HEK293 (cell line): ENCODE measurements around the gene NCLN.

Source experiments
- CTCF ChIA-PET: fragments of 350-600 bp; formaldehyde crosslinking; extraction: SDS; loops from one replicate; lab custom pipeline; 2021; ENCODE audit warnings: antibody characterized with exemption; lab: Yijun Ruan, JAX
- POLR2A ChIA-PET: fragments of 300-600 bp; formaldehyde crosslinking; extraction: SDS; loops from one replicate; lab custom pipeline; 2020; ENCODE audit warnings: antibody characterized with exemption, inconsistent platforms; lab: Yijun Ruan, JAX
- H3K27ac ChIP-seq: fragments of 200-500 bp; sonication (Bioruptor generic); 2 replicates; pipeline ENCODE4 v1.5.1; 2014; ENCODE audit warnings: low read depth, low read length, control low read depth, inconsistent platforms; ENCODE audit errors: extremely low read depth
- H3K36me3 ChIP-seq, 2 experiments: fragments of 200-500 bp in 1 of 2; sonication (Bioruptor generic) in 1 of 2; 1 replicate in 1 of 2; 2 replicates in 1 of 2; pipeline ENCODE4 v1.5.1; 2014 to 2017; ENCODE audit warnings: inconsistent platforms in 2 of 2, low read length in 2 of 2; ENCODE audit not compliant: control insufficient read depth in 2 of 2, insufficient read depth in 1 of 2
- H3K4me1 ChIP-seq: fragments of 200-500 bp; sonication (Bioruptor generic); 2 replicates; pipeline ENCODE4 v1.5.1; 2014; ENCODE audit warnings: mild to moderate bottlenecking, low read length, inconsistent platforms; ENCODE audit not compliant: control insufficient read depth, insufficient read depth
- H3K4me3 ChIP-seq: 2 replicates; pipeline ENCODE4 v1.5.1; 2011; ENCODE audit warnings: low read depth, mild to moderate bottlenecking, control low read depth, low read length, moderate library complexity
- H3K9me3 ChIP-seq: fragments of 200-500 bp; sonication (Bioruptor generic); 2 replicates; pipeline ENCODE4 v1.5.1; 2014; ENCODE audit warnings: low read depth, low read length, inconsistent platforms; ENCODE audit not compliant: control insufficient read depth, insufficient read depth
- BCL11B ChIP-seq: fragments of 450-650 bp; formaldehyde crosslinking; IDR thresholded peaks from 2 replicates; pipeline ENCODE4 v1.5.1; 2016; ENCODE audit warnings: low read depth, missing biosample characterization, missing genetic modification characterization
- YY2 ChIP-seq: fragments of 450-650 bp; formaldehyde crosslinking; IDR thresholded peaks from 2 replicates; pipeline ENCODE4 v1.5.1; 2016; ENCODE audit warnings: missing biosample characterization, missing genetic modification characterization
- ZEB2 ChIP-seq: fragments of 450-650 bp; formaldehyde crosslinking; IDR thresholded peaks from 2 replicates; pipeline ENCODE4 v1.5.1; 2016; ENCODE audit warnings: missing biosample characterization, missing genetic modification characterization
- ZNF10 ChIP-seq: fragments of 450-650 bp; formaldehyde crosslinking; IDR thresholded peaks from 2 replicates; pipeline ENCODE4 v1.5.1; 2017; ENCODE audit warnings: missing biosample characterization, missing genetic modification characterization
- ZNF16 ChIP-seq: fragments of 450-650 bp; formaldehyde crosslinking; IDR thresholded peaks from 2 replicates; pipeline ENCODE4 v1.5.1; 2016; ENCODE audit warnings: low read depth, missing biosample characterization, missing genetic modification characterization
- ZNF548 ChIP-seq: fragments of 450-650 bp; formaldehyde crosslinking; IDR thresholded peaks from 2 replicates; pipeline ENCODE4 v1.5.1; 2016; ENCODE audit warnings: missing biosample characterization, missing genetic modification characterization
- ZNF629 ChIP-seq: fragments of 450-650 bp; formaldehyde crosslinking; IDR thresholded peaks from 2 replicates; pipeline ENCODE4 v1.5.1; 2017; ENCODE audit warnings: missing biosample characterization, missing genetic modification characterization
- ZNF777 ChIP-seq: fragments of 450-650 bp; formaldehyde crosslinking; IDR thresholded peaks from 2 replicates; pipeline ENCODE4 v1.5.1; 2017; ENCODE audit warnings: missing biosample characterization, missing genetic modification characterization, borderline replicate concordance
- TF ChIP-seq, protein P1 (sequence below): fragments of 450-650 bp; formaldehyde crosslinking; IDR thresholded peaks from 2 replicates; pipeline ENCODE4 v1.5.1; 2016; ENCODE audit warnings: missing biosample characterization, missing genetic modification characterization
- TF ChIP-seq, protein P2 (sequence below): fragments of 450-650 bp; formaldehyde crosslinking; conservative IDR thresholded peaks from 2 replicates; pipeline ENCODE4 v1.5.1; 2016; ENCODE audit warnings: low read depth, missing biosample characterization, missing genetic modification characterization
- TF ChIP-seq, protein P3 (sequence below): fragments of 450-650 bp; formaldehyde crosslinking; IDR thresholded peaks from 2 replicates; pipeline ENCODE4 v1.5.1; 2016; ENCODE audit warnings: missing biosample characterization, missing genetic modification characterization
- TF ChIP-seq, protein P4 (sequence below): fragments of 450-650 bp; formaldehyde crosslinking; IDR thresholded peaks from 2 replicates; pipeline ENCODE4 v1.5.1; 2016; ENCODE audit warnings: missing biosample characterization, missing genetic modification characterization
- TF ChIP-seq, protein P5 (sequence below): fragments of 450-650 bp; formaldehyde crosslinking; IDR thresholded peaks from 2 replicates; pipeline ENCODE4 v1.5.1; 2016; ENCODE audit warnings: missing biosample characterization, missing genetic modification characterization
- TF ChIP-seq, protein P6 (sequence below): fragments of 450-650 bp; formaldehyde crosslinking; IDR thresholded peaks from 2 replicates; pipeline ENCODE4 v1.5.1; 2017; ENCODE audit warnings: missing biosample characterization, missing genetic modification characterization

NCLN gene

DNA sequence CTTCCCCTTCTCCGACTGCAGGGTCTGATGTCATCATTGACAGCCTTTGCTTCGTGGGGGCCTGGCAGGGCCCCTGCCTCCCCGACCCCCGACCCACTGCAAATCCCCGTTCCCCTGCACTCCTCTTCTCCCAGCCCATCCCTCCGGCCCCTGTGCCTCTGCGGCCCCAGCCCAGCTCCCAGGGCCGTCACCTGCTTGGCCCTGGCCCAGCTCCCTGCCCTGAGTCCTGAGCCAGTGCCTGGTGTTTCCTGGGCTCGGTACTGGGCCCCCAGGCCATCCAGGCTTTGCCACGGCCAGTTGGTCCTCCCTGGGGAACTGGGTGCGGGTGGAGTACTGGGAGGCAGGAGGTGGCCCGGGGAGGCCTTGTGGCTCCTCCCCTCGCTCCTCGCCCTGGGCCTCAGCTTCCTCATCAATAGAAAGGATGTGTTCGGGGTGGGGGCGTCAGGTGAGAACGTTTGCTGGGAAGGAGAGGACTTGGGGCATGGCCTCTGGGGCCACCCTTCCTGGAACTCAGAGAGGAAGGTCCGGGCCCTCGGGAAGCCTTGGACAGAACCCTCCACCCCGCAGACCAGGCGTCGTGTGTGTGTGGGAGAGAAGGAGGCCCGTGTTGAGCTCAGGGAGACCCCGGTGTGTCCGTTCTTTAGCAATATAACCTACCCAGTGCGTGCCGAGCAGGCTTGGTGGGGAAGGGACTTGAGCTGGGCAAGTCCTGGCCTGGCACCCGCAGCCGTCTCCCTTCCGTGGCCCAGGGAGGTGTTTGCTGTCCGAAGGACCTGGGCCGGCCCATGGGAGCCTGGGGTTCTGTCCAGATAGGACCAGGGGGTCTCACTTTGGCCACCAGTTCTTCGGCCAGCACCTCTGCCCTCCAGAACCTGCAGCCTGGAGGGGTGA, 22.8 kb downstream of the NCLN start:
- POLR2A ChIA-PET = no interaction called here
- Histone ChIP-seq H3K9me3 (no peaks in the 10 kb centered on the region), H3K4me1 (no peaks in the 10 kb centered on the region), H3K36me3 (peaks cover 7 to 55% of the 10 kb centered on the region in 2 experiments; a peak in 2 of 3 replicates), H3K27ac (no peak overlapping the region), H3K4me3 (no peak overlapping the region)
- TF ChIP-seq ZNF548 = no peak
- 0 out of 2 replicates have a peak, but pooled peaks have one; percentile 36 for TF ChIP-seq ZNF10
- CTCF ChIA-PET = interaction anchor here (0.7 to 2.2 kb wide), 3 partner anchors 80 to 258 kb away, joined by 3 to 13 read pairs (median 3); no protein-coding TSS in a partner anchor

DNA sequence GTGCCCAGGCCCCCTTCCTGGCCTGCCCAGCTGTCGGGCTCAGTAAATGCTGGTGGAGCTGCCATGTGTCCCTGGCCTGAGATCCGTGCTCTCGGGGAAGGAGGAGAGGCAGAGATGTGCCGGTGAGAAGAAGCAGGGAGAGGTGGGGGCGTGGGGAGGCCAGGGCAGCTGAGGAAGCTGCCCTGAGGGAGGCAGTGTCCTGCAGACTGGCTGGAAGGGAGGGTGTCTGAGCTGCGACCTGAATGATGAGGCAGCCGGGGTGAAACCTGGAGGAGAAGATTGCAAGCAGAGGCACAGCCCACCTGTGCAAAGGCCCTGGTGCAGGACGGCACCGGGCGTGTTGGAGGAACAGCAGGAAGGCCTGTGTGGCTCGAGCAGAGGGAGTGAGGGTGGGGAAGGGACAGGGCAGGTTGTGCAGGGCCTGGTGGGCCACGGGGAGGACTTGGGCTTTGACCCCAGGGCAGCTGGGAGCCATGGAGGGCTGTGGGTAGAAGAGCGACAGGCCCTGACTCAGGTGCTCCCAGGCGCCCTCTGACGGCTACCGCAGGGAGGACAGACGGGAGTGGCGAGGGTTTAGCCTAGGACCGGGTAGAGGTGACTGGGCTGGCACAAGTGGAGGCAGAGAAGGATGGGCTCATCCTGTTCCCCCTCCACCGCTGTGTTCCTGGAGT, 24.8 kb downstream of the NCLN start:
- POLR2A ChIA-PET = interaction anchor here (0.6 kb wide), 1 partner anchor 27 kb away, joined by 5 read pairs; no protein-coding TSS in a partner anchor
- no peaks in the 10 kb centered on the region for H3K9me3 ChIP-seq
- no peaks in the 10 kb centered on the region for H3K4me1 ChIP-seq
- CTCF ChIA-PET = interaction anchor here (0.6 to 2.7 kb wide), 6 partner anchors 14 to 1779 kb away, joined by 3 to 13 read pairs (median 4); partner anchors contain the start of genes CELF5 and ZNF57
- peaks cover 7 to 35% of the 10 kb centered on the region in 2 experiments; a peak in 2 of 3 replicates for H3K36me3 ChIP-seq
- no peak overlapping the region for H3K4me3 ChIP-seq
- no peak overlapping the region for H3K27ac ChIP-seq
- peak; percentile 99 for TF ChIP-seq ZNF16 (tag by site-specific recombination)
- TF ChIP-seq, protein P1, sequence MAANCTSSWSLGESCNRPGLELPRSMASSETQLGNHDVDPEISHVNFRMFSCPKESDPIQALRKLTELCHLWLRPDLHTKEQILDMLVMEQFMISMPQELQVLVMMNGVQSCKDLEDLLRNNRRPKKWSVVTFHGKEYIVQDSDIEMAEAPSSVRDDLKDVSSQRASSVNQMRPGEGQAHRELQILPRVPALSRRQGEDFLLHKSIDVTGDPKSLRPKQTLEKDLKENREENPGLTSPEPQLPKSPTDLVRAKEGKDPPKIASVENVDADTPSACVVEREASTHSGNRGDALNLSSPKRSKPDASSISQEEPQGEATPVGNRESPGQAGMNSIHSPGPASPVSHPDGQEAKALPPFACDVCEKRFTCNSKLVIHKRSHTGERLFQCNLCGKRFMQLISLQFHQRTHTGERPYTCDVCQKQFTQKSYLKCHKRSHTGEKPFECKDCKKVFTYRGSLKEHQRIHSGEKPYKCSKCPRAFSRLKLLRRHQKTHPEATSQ (tag by site-specific recombination) = 0 out of 2 replicates have a peak, but pooled peaks have one; percentile 79
- peak; percentile 42; the same call in 1 of the 2 replicates for TF ChIP-seq YY2 (tag by site-specific recombination)
- TF ChIP-seq, protein P2, sequence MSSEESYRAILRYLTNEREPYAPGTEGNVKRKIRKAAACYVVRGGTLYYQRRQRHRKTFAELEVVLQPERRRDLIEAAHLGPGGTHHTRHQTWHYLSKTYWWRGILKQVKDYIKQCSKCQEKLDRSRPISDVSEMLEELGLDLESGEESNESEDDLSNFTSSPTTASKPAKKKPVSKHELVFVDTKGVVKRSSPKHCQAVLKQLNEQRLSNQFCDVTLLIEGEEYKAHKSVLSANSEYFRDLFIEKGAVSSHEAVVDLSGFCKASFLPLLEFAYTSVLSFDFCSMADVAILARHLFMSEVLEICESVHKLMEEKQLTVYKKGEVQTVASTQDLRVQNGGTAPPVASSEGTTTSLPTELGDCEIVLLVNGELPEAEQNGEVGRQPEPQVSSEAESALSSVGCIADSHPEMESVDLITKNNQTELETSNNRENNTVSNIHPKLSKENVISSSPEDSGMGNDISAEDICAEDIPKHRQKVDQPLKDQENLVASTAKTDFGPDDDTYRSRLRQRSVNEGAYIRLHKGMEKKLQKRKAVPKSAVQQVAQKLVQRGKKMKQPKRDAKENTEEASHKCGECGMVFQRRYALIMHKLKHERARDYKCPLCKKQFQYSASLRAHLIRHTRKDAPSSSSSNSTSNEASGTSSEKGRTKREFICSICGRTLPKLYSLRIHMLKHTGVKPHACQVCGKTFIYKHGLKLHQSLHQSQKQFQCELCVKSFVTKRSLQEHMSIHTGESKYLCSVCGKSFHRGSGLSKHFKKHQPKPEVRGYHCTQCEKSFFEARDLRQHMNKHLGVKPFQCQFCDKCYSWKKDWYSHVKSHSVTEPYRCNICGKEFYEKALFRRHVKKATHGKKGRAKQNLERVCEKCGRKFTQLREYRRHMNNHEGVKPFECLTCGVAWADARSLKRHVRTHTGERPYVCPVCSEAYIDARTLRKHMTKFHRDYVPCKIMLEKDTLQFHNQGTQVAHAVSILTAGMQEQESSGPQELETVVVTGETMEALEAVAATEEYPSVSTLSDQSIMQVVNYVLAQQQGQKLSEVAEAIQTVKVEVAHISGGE = no peak
- TF ChIP-seq ZEB2 (tag by site-specific recombination) = 0 out of 2 replicates have a peak, but pooled peaks have one; percentile 19
- TF ChIP-seq, protein P3, sequence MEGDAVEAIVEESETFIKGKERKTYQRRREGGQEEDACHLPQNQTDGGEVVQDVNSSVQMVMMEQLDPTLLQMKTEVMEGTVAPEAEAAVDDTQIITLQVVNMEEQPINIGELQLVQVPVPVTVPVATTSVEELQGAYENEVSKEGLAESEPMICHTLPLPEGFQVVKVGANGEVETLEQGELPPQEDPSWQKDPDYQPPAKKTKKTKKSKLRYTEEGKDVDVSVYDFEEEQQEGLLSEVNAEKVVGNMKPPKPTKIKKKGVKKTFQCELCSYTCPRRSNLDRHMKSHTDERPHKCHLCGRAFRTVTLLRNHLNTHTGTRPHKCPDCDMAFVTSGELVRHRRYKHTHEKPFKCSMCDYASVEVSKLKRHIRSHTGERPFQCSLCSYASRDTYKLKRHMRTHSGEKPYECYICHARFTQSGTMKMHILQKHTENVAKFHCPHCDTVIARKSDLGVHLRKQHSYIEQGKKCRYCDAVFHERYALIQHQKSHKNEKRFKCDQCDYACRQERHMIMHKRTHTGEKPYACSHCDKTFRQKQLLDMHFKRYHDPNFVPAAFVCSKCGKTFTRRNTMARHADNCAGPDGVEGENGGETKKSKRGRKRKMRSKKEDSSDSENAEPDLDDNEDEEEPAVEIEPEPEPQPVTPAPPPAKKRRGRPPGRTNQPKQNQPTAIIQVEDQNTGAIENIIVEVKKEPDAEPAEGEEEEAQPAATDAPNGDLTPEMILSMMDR (tag by site-specific recombination) = peak; percentile 79
- TF ChIP-seq, protein P4, sequence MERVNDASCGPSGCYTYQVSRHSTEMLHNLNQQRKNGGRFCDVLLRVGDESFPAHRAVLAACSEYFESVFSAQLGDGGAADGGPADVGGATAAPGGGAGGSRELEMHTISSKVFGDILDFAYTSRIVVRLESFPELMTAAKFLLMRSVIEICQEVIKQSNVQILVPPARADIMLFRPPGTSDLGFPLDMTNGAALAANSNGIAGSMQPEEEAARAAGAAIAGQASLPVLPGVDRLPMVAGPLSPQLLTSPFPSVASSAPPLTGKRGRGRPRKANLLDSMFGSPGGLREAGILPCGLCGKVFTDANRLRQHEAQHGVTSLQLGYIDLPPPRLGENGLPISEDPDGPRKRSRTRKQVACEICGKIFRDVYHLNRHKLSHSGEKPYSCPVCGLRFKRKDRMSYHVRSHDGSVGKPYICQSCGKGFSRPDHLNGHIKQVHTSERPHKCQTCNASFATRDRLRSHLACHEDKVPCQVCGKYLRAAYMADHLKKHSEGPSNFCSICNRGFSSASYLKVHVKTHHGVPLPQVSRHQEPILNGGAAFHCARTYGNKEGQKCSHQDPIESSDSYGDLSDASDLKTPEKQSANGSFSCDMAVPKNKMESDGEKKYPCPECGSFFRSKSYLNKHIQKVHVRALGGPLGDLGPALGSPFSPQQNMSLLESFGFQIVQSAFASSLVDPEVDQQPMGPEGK (tag by site-specific recombination) = peak; percentile 48
- TF ChIP-seq, protein P5, sequence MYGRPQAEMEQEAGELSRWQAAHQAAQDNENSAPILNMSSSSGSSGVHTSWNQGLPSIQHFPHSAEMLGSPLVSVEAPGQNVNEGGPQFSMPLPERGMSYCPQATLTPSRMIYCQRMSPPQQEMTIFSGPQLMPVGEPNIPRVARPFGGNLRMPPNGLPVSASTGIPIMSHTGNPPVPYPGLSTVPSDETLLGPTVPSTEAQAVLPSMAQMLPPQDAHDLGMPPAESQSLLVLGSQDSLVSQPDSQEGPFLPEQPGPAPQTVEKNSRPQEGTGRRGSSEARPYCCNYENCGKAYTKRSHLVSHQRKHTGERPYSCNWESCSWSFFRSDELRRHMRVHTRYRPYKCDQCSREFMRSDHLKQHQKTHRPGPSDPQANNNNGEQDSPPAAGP (tag by site-specific recombination) = peak; percentile 67
- TF ChIP-seq BCL11B (tag by site-specific recombination) = 0 out of 2 replicates have a peak, but pooled peaks have one; percentile 29
- TF ChIP-seq, protein P6, sequence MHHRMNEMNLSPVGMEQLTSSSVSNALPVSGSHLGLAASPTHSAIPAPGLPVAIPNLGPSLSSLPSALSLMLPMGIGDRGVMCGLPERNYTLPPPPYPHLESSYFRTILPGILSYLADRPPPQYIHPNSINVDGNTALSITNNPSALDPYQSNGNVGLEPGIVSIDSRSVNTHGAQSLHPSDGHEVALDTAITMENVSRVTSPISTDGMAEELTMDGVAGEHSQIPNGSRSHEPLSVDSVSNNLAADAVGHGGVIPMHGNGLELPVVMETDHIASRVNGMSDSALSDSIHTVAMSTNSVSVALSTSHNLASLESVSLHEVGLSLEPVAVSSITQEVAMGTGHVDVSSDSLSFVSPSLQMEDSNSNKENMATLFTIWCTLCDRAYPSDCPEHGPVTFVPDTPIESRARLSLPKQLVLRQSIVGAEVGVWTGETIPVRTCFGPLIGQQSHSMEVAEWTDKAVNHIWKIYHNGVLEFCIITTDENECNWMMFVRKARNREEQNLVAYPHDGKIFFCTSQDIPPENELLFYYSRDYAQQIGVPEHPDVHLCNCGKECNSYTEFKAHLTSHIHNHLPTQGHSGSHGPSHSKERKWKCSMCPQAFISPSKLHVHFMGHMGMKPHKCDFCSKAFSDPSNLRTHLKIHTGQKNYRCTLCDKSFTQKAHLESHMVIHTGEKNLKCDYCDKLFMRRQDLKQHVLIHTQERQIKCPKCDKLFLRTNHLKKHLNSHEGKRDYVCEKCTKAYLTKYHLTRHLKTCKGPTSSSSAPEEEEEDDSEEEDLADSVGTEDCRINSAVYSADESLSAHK (tag by site-specific recombination) = no peak
- 0 out of 2 replicates have a peak, but pooled peaks have one; percentile 23 for TF ChIP-seq ZNF629
- no peak for TF ChIP-seq ZNF777 (tag by site-specific recombination)
